PC-9 (cell line): ENCODE measurements around the gene EBP.

Source experiments
- CTCF ChIP-seq: fragments of 200-600 bp; sonication (generic); conservative IDR thresholded peaks from 2 replicates; pipeline ENCODE4 v1.6.1; 2017; ENCODE audit warnings: mixed run types, antibody characterized with exemption, mild to moderate bottlenecking, moderate library complexity
- EZH2 ChIP-seq: fragments of 200-600 bp; sonication (generic); IDR thresholded peaks from 2 replicates; pipeline ENCODE4 v1.8.0; 2017; ENCODE audit warnings: antibody characterized with exemption, low read depth

- no peak for TF ChIP-seq CTCF
- no peak for TF ChIP-seq EZH2
These were observed 23.2 kb upstream of the EBP start for GRCh38 chrX:48498374-48498809.
